Stomach (tissue), 9 donors: ENCODE results near the gene REXO1. TPM values are rescaled to one million over a fixed set of nuclear protein-coding genes. Genes with fewer than 3 reads are reported as not detected.
A peak's percentile ranks its signal among the peaks of the same experiment; 100 is the strongest.

ENCODE experiments used
- DNase-seq, 2 donors: peaks; one replicate each; pipeline versions ENCODE4 v3.0.0 to v3.0.0-alpha.2; 2013 to 2019
- H3K27ac ChIP-seq, 5 donors: fragments of 200-600 bp in 4 of 5; sonication (generic) in 4 of 5; one replicate each; pipeline ENCODE4 v1.5.1; 2013 to 2019; ENCODE audit warnings: mild to moderate bottlenecking in 1 of 5, moderate library complexity in 1 of 5
- H3K27me3 ChIP-seq, 3 donors: fragments of 200-600 bp; sonication (generic); one replicate each; pipeline ENCODE4 v1.5.1; 2017 to 2019; ENCODE audit warnings: mixed run types in 1 of 3
- H3K36me3 ChIP-seq, 4 donors: fragments of 200-600 bp; sonication (generic); 1 replicate in 3 of 4; 2 replicates in 1 of 4; pipeline ENCODE4 v1.5.1; 2016 to 2019
- H3K4me1 ChIP-seq, 4 donors: fragments of 200-600 bp; sonication (generic); one replicate each; pipeline ENCODE4 v1.5.1; 2016 to 2019
- H3K4me3 ChIP-seq, 4 donors: fragments of 200-600 bp; sonication (generic) in 3 of 4; one replicate each; pipeline ENCODE4 v1.5.1; 2016 to 2019; ENCODE audit warnings: mild to moderate bottlenecking in 1 of 4
- H3K9me3 ChIP-seq, 4 donors: fragments of 200-600 bp; sonication (generic); one replicate each; pipeline ENCODE4 v1.5.1; 2016 to 2019
- EP300 ChIP-seq: sonication (generic); formaldehyde crosslinking; IDR thresholded peaks from one replicate; pipeline ENCODE4 v1.6.1; 2017; ENCODE audit warnings: antibody characterized with exemption
- POLR2A ChIP-seq, 4 donors: fragments of 450-650 bp; IDR thresholded peaks; one replicate each; pipeline ENCODE4 v1.6.1; 2016; ENCODE audit warnings: antibody characterized with exemption in 4 of 4, control low read depth in 2 of 4, mild to moderate bottlenecking in 1 of 4, moderate library complexity in 1 of 4
- POLR2AphosphoS5 ChIP-seq, 3 donors: sonication (generic); formaldehyde crosslinking; IDR thresholded peaks; one replicate each; pipeline ENCODE4 v1.6.1; 2016; ENCODE audit warnings: antibody characterized with exemption in 3 of 3
- WGBS, 5 donors: extraction: QIAGEN DNeasy Blood & Tissue Kit in 3 of 5; methylation state at CpG; one replicate each; pipeline versions ENCODE4 v1.1.5 to v1.1.7; 2013 to 2018; 5-methylcytosine and 5-hydroxymethylcytosine counted together
- intact Hi-C: fragments of 100-400 bp; cut with DNase I; formaldehyde crosslinking; loops from one replicate; pipeline ENCODE4 v1.15.1; 2023; ENCODE audit warnings: low total_unique reads
- polyA plus RNA-seq, 3 donors: library from polyadenylated mRNA; stranded (reverse); fragments of 200-250 nt; gene quantifications; one replicate each; pipeline ENCODE4 v1.2.3, GENCODE V29; 2013
- total RNA-seq, 5 donors: library from RNA; depleted of rRNA; stranded (reverse); fragments of >200 nt; gene quantifications; one replicate each; pipeline versions ENCODE4 v1.1.0 to v1.2.3, GENCODE V29; 2014 to 2016
- TF ChIP-seq, protein P1 (sequence below), 7 experiments: fragments of 450-650 bp in 4 of 7; fragments of 200-600 bp in 3 of 7; sonication (generic) in 3 of 7; IDR thresholded peaks; one replicate each; pipeline ENCODE4 v1.5.1; 2016 to 2019; ENCODE audit warnings: antibody characterized with exemption in 7 of 7, control low read depth in 2 of 7, mild to moderate bottlenecking in 1 of 7
- donor health status: healthy with polysubstance abuse.
- donor health status: Bipolar disorder and iron deficiency.
- donor health status: healthy.

REXO1 gene
- total and polyA plus RNA-seq, 8 donors: 10.1 to 164 (median 15.6) TPM

- H3K4me3 ChIP-seq: no peak overlapping the region
- no peaks in the 10 kb centered on the region for H3K27me3 ChIP-seq
- H3K27ac ChIP-seq: no peak overlapping the region
- H3K4me1 ChIP-seq: peaks cover 16 to 89% (median 78%) of the 10 kb centered on the region in 4 donors
- TF ChIP-seq POLR2A (IDR thresholded peaks at IDR 0.05): no peak
- TF ChIP-seq, protein P1, sequence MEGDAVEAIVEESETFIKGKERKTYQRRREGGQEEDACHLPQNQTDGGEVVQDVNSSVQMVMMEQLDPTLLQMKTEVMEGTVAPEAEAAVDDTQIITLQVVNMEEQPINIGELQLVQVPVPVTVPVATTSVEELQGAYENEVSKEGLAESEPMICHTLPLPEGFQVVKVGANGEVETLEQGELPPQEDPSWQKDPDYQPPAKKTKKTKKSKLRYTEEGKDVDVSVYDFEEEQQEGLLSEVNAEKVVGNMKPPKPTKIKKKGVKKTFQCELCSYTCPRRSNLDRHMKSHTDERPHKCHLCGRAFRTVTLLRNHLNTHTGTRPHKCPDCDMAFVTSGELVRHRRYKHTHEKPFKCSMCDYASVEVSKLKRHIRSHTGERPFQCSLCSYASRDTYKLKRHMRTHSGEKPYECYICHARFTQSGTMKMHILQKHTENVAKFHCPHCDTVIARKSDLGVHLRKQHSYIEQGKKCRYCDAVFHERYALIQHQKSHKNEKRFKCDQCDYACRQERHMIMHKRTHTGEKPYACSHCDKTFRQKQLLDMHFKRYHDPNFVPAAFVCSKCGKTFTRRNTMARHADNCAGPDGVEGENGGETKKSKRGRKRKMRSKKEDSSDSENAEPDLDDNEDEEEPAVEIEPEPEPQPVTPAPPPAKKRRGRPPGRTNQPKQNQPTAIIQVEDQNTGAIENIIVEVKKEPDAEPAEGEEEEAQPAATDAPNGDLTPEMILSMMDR (IDR thresholded peaks at IDR 0.05): peak in 5 of 7 experiments; percentile 70 to 91 (median 81)
- TF ChIP-seq POLR2AphosphoS5 (IDR thresholded peaks at IDR 0.05): no peak
- TF ChIP-seq EP300: no peak
- intact Hi-C loops: no loop called here
- DNase-seq: peak; percentile 48 to 74
- 25 to 29% (median 26%) methylated on average over 19 to 23 of the region's 23 CpGs for WGBS, 5 donors
- H3K9me3 ChIP-seq: no peaks in the 10 kb centered on the region
- peaks cover 3 to 21% (median 19%) of the 10 kb centered on the region in 4 donors for H3K36me3 ChIP-seq
Measured at GRCh38 chr19:1837625-1838105, 10.6 kb downstream of the REXO1 start.

DNA sequence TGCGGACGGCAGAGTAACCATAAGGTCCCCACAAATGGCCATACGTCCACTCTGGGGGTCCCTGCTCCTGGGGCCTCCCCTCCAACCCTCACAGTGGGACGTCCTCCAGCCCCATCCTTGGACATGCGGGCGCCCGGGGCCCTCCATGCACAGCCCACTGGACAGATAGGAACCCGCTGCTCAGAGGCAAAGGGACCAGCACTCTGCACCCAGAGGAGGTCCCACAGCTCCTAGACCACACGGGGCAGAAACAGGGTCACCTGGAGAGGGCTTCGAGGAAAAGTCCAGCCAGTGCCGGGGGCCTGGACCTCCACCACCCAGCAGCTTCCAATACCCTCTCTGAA is 11.1 kb downstream of the REXO1 start:
- no peak for DNase-seq
- Histone ChIP-seq H3K27me3 (no peaks in the 10 kb centered on the region), H3K9me3 (no peaks in the 10 kb centered on the region), H3K36me3 (peaks cover 3 to 23% (median 22%) of the 10 kb centered on the region in 4 donors), H3K27ac (no peak overlapping the region), H3K4me3 (no peak overlapping the region), H3K4me1 (peaks cover 12 to 84% (median 73%) of the 10 kb centered on the region in 4 donors)
- WGBS, 5 donors: 79 to 86% (median 81%) methylated on average over 7 to 11 of the region's 11 CpGs
- TF ChIP-seq POLR2A (IDR thresholded peaks at IDR 0.05) (no peak), POLR2AphosphoS5 (IDR thresholded peaks at IDR 0.05) (no peak), EP300 (no peak)
- TF ChIP-seq, protein P1 (IDR thresholded peaks at IDR 0.05): no peak
- intact Hi-C loops: no loop called here

- no peak overlapping the region for H3K27ac ChIP-seq
- intact Hi-C loops: no loop called here
- peaks cover 12 to 80% (median 70%) of the 10 kb centered on the region in 4 donors for H3K4me1 ChIP-seq
- no peak for DNase-seq
- TF ChIP-seq, protein P1 (IDR thresholded peaks at IDR 0.05): no peak
- TF ChIP-seq POLR2A (IDR thresholded peaks at IDR 0.05): no peak
- no peak for TF ChIP-seq EP300
- TF ChIP-seq POLR2AphosphoS5 (IDR thresholded peaks at IDR 0.05): no peak
- H3K9me3 ChIP-seq: no peaks in the 10 kb centered on the region
- no peaks in the 10 kb centered on the region for H3K27me3 ChIP-seq
- no peak overlapping the region for H3K4me3 ChIP-seq
- WGBS, 5 donors: 89 to 91% (median 91%) methylated on average over 30 to 31 of the region's 31 CpGs
- peaks cover 3 to 28% (median 25%) of the 10 kb centered on the region in 4 donors for H3K36me3 ChIP-seq
Measured at GRCh38 chr19:1836458-1837221, 11.6 kb downstream of the REXO1 start.

GRCh38 chr19:1833540-1833939 is 14.7 kb downstream of the REXO1 start:
- no peak overlapping the region for H3K4me3 ChIP-seq
- no peaks in the 10 kb centered on the region for H3K9me3 ChIP-seq
- DNase-seq: no peak
- H3K4me1 ChIP-seq: peaks cover 12 to 72% (median 49%) of the 10 kb centered on the region in 4 donors
- intact Hi-C loops: no loop called here
- TF ChIP-seq POLR2AphosphoS5 (IDR thresholded peaks at IDR 0.05) (no peak), EP300 (no peak), POLR2A (IDR thresholded peaks at IDR 0.05) (no peak)
- TF ChIP-seq, protein P1 (IDR thresholded peaks at IDR 0.05): no peak
- no peak overlapping the region for H3K27ac ChIP-seq
- no peaks in the 10 kb centered on the region for H3K27me3 ChIP-seq
- H3K36me3 ChIP-seq: peaks cover 3 to 41% (median 33%) of the 10 kb centered on the region in 4 donors
- 72 to 87% (median 77%) methylated on average over 6 to 15 of the region's 15 CpGs for WGBS, 5 donors
